ENCODE results near the gene EXOG.

The EXOG gene

GRCh38 chr3:38475716-38476115 lies 20.4 kb upstream of the EXOG start:
- Histone ChIP-seq H3K27me3 (ENCODE audit: low read length) (no peaks in the 10 kb centered on the region), H3F3A (ENCODE audit: insufficient read depth) (no peaks in the 10 kb centered on the region), H4K20me1 (ENCODE audit: low read depth, low read length) (no peaks in the 10 kb centered on the region), H3K9me3 (ENCODE audit: insufficient read depth, low read length) (peaks cover under 1% of the 10 kb centered on the region; the same call in 1 of the 2 replicates), H3K36me3 (ENCODE audit: low read length) (no peaks in the 10 kb centered on the region), H3K4me3 (ENCODE audit: insufficient read depth, low read length, poor library complexity, severe bottlenecking) (no peak overlapping the region), H2AFZ (ENCODE audit: low read depth, low read length, severe bottlenecking) (no peak overlapping the region), H3K9ac (ENCODE audit: low read length) (no peak overlapping the region), H3K79me2 (ENCODE audit: insufficient read depth, low read length) (no peaks in the 10 kb centered on the region), H3K9me2 (replicated peaks; ENCODE audit: insufficient read depth, low read length) (no peaks in the 10 kb centered on the region), H3K4me2 (ENCODE audit: low read depth, low read length, poor library complexity, severe bottlenecking) (no peak overlapping the region), H3K27ac (ENCODE audit: low read depth, low read length) (no peak overlapping the region)
- TF ChIP-seq CTCF (IDR thresholded peaks at IDR 0.05; ENCODE audit: insufficient read depth, low read length, poor library complexity, severe bottlenecking) (no peak), EZH2phosphoT487 (conservative IDR thresholded peaks at IDR 0.05; ENCODE audit: low read length) (no peak)

GRCh38 chr3:38476157-38476756 lies 19.9 kb upstream of the EXOG start:
- Histone ChIP-seq H3K27ac (ENCODE audit: low read depth, low read length) (no peak overlapping the region), H3K27me3 (ENCODE audit: low read length) (no peaks in the 10 kb centered on the region), H3K9me3 (ENCODE audit: insufficient read depth, low read length) (no peaks in the 10 kb centered on the region), H2AFZ (ENCODE audit: low read depth, low read length, severe bottlenecking) (no peak overlapping the region), H3K36me3 (ENCODE audit: low read length) (no peaks in the 10 kb centered on the region), H3F3A (ENCODE audit: insufficient read depth) (no peaks in the 10 kb centered on the region), H3K9me2 (replicated peaks; ENCODE audit: insufficient read depth, low read length) (no peaks in the 10 kb centered on the region), H3K4me2 (ENCODE audit: low read depth, low read length, poor library complexity, severe bottlenecking) (no peak overlapping the region), H3K79me2 (ENCODE audit: insufficient read depth, low read length) (no peaks in the 10 kb centered on the region), H4K20me1 (ENCODE audit: low read depth, low read length) (no peaks in the 10 kb centered on the region), H3K4me3 (ENCODE audit: insufficient read depth, low read length, poor library complexity, severe bottlenecking) (no peak overlapping the region), H3K9ac (ENCODE audit: low read length) (no peak overlapping the region)
- TF ChIP-seq EZH2phosphoT487 (conservative IDR thresholded peaks at IDR 0.05; ENCODE audit: low read length) (no peak), CTCF (IDR thresholded peaks at IDR 0.05; ENCODE audit: insufficient read depth, low read length, poor library complexity, severe bottlenecking) (no peak)

GRCh38 chr3:38477057-38477820 lies 18.9 kb upstream of the EXOG start:
- Histone ChIP-seq H2AFZ (ENCODE audit: low read depth, low read length, severe bottlenecking) (no peak overlapping the region), H4K20me1 (ENCODE audit: low read depth, low read length) (no peaks in the 10 kb centered on the region), H3K79me2 (ENCODE audit: insufficient read depth, low read length) (no peaks in the 10 kb centered on the region), H3K9me2 (replicated peaks; ENCODE audit: insufficient read depth, low read length) (no peaks in the 10 kb centered on the region), H3K4me2 (ENCODE audit: low read depth, low read length, poor library complexity, severe bottlenecking) (no peak overlapping the region), H3F3A (ENCODE audit: insufficient read depth) (no peaks in the 10 kb centered on the region), H3K27me3 (ENCODE audit: low read length) (no peaks in the 10 kb centered on the region), H3K9ac (ENCODE audit: low read length) (no peak overlapping the region), H3K4me3 (ENCODE audit: insufficient read depth, low read length, poor library complexity, severe bottlenecking) (no peak overlapping the region), H3K27ac (ENCODE audit: low read depth, low read length) (no peak overlapping the region), H3K9me3 (ENCODE audit: insufficient read depth, low read length) (no peaks in the 10 kb centered on the region), H3K36me3 (ENCODE audit: low read length) (no peaks in the 10 kb centered on the region)
- TF ChIP-seq EZH2phosphoT487 (conservative IDR thresholded peaks at IDR 0.05; ENCODE audit: low read length) (no peak), CTCF (IDR thresholded peaks at IDR 0.05; ENCODE audit: insufficient read depth, low read length, poor library complexity, severe bottlenecking) (no peak)

Measured in SU-DHL-6 (cell line).